CD4-positive, alpha-beta T cell treated with Interferon gamma for 1 hour (primary cell): ENCODE results near the gene ADCY9.
"Not testable (repeated sequence)": the region's sequence is repeated elsewhere in the genome, so short reads cannot be mapped to it uniquely, and the experiment has no call there.

Source experiments
- DNase-seq: peaks from one replicate; pipeline ENCODE4 v3.0.0-alpha.2; 2020

The ADCY9 gene

GRCh38 chr16:4064950-4065352 lies 51.3 kb downstream of the ADCY9 start:
- no peak for DNase-seq

DNA sequence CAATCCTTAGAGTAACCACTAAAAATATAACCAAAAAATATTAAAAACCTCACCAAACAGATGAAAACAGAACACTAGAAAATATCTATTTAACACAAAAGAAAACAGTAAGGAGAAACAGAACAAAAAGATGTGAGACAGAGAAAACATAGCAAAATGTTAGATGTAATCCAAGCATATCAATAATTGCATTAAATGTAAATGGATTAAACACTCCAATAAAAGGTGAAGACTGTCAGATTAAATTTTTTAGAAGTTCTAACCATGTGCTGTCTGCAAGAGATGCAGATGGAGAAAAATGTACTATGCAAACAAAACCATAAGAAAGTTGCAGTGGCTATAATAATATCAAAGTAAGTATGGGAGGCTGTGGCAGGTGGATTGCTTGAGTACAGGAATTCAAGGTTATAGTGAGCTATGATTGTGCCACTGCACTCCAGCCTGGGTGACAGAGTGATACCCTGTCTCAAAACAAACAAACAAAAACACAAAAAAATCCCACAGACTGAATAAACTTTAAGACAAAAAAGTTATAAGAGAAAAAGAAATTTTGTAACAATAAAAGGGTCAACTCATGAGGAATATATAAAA lies 53.9 kb downstream of the ADCY9 start:
- DNase-seq, result no peak

DNA sequence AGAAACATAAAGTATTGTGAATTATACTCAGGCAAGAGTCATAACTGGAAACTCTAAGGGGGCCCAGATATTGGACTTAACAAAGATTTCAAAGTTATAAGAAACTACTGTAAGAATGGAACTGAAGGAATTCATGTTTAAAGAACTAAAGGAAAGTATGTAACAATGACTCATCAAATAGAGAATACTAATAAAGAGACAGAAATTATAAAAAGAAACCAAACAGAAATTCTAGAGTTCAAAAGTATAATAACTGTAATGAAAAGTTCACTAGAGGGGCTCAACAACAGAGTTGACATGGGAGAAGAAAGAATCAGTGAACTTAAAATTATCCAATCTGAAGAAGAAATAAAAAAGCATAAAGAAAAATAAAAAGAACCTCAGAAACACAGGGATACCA lies 55.4 kb downstream of the ADCY9 start:
- no peak for DNase-seq

DNA sequence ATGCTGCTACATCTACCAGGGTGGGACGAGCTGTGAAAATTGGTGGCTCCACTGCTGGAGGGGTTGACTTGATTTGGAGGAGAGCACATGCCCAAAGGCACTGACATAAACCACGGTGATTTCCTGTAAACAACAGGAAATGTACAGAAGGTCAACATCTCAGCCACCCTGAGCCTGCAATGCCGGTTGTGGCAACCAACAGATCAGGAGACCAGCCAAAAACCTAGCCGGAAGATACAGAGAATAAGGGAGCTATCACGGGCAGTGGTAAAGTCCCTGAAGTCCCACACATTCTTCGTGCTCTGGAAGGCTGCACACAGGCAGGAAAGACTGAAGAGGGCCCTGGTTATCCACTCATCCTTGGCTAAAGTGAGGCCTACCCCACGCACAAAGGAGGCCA lies 56.2 kb downstream of the ADCY9 start:
- no peak for DNase-seq

- DNase-seq, result no peak
Observed at GRCh38 chr16:4058386-4058785, 57.9 kb downstream of the ADCY9 start.

- DNase-seq, result no peak
Observed at GRCh38 chr16:4057439-4057877, 58.8 kb downstream of the ADCY9 start.

DNA sequence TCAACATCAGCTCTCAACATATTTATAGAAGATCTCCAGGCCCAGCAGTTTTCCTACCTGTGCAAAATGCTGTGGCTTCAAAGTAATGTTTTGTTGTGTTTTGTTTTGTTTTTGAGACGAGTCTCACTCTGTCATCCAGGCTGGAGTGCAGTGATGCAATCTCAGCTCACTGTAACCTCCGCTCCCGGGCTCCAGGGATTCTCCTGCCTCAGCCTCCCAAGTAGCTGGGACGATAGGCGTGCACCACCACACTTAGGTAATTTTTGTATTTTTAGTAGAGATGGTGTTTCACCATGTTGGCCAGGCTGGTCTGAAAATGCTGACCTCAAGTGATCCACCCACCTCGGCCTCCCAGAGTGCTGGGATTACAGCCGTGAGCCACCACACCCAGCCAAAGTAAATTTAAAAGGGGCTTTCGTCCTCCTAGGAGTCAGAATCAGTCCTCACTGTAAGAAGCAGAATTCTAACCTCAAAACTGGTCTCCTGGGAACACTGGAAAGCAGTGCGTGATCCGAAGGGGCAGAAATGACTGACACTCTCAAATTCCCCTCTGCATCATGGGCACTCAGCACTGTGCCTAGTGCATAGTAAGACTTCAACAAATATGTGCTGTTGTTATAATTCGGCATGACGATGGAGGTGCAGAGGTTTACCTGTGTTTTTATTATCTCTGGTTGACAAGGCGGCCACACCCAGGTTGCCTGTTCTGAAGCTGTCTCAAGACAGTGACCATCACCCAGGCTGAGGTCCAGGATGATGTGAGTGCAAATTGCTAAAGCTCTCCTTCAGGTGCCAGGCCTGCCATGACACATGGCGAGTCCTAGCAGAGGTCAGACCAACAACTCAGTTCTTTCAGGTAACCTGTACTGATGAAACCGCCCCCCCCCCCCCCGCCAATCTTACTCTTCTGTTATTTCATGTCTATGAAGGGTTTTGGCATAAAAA lies 59.8 kb downstream of the ADCY9 start:
- no peak for DNase-seq

GRCh38 chr16:4055748-4056147 lies 60.5 kb downstream of the ADCY9 start:
- DNase-seq, result no peak

GRCh38 chr16:4053301-4053845 lies 62.9 kb downstream of the ADCY9 start:
- no peak for DNase-seq

DNA sequence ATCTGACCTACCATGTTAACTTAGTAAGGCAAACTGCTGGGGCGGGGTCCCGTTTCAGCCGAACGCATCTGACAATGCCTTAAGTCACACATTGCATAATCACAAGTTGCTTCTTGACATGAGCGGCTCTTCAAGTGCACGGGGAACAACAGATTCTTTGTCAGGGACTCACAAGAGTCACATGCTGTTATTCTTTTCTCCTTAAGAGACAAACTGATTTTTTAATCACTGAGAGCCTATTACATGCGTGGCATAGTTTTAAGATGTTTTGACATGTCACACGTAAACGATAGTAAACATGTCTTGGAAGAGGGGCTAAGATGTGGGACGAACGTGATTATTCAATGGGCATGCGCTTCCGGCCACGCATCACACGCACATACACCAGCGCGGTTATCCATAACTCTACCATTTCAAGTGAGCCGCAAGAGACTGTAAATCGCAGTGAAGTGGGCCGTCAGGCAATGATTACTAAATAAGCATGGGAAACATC lies 63.4 kb downstream of the ADCY9 start:
- DNase-seq, result peak; percentile 21

DNA sequence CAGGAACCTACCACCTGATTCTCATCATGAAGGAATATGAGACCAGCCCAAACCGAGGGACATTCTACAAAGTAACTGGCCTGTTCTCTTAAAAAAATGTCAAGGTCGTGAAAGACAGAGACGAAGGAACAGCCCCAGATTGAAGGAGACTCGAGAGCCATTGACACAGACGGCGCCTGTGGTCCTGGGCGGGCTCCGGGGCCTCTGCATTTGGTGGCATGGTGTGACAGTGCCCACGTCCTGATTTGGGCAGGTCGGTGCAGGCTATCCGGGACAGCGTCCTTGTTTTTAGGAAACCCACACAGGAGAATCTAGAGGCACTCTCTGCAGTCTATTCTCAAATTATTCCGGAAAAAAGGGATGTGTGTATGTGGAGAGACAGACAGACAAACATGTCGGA lies 64.1 kb downstream of the ADCY9 start:
- DNase-seq, result no peak

- DNase-seq, result no peak
Observed at GRCh38 chr16:4051591-4051990, 64.7 kb downstream of the ADCY9 start.

- DNase-seq, result no peak
Observed at GRCh38 chr16:4049031-4049430, 67.2 kb downstream of the ADCY9 start.

DNA sequence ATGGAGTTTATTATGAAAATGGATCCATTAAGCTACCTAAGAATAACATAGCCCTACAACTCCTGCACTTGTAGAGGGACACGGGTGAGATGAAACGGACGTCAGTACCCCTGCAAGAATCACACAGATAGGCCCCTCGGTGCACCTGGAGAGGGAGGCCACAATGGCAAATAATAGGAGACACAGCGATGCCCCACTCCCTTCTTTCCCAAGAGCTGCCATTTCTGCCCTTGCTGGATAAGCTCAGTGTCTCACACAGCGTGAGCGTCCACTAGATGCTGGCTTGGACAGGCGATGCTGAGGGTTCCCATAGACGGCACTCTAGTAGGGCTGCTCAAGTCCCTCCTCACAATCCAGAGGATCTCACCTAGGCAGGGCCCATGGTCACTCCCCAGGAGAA lies 67.8 kb downstream of the ADCY9 start:
- DNase-seq, result no peak

GRCh38 chr16:4046221-4046620 lies 70.0 kb downstream of the ADCY9 start:
- no peak for DNase-seq

GRCh38 chr16:4045561-4045960 lies 70.7 kb downstream of the ADCY9 start:
- not testable (repeated sequence) for DNase-seq

DNA sequence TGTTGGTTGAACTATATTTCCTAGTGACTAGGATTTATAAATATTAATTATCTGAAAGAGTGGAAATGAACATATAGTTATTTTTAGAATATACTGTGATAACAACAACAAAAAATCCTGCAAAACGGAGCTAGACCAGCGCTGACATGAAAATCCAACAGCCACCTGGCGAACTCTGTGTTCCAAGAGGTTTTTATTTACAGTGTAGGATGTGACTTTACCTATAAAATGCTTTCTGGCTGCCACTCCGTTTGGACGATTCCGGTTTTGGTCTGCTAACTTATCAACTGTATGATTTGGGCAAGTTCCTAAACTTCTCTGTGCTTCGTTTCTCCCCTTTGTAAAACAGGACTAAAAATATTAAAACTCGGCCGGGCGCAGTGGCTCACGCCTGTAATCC lies 73.7 kb downstream of the ADCY9 start:
- no peak for DNase-seq

DNA sequence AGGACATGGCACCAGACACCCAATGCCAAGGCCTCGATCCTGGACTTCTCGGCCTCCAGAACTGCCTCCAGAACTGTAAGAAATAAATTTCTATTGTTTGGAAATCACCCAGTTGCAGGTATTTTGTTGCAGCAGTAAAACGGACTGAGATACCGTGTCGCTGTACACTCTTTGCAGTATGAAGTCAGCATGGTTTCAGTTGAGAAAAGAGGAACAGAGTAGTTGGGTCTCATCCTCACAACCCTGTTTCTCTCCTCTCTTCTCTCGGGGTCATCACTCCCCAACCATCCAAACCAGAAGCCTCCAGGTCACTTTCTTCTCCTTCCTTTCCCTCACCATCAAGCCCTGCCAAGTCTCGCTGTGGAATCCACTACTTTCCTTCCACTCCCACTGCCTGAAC lies 77.8 kb downstream of the ADCY9 start:
- DNase-seq, result no peak

- not testable (repeated sequence) for DNase-seq
Observed at GRCh38 chr16:4036952-4037351, 79.3 kb downstream of the ADCY9 start.

DNA sequence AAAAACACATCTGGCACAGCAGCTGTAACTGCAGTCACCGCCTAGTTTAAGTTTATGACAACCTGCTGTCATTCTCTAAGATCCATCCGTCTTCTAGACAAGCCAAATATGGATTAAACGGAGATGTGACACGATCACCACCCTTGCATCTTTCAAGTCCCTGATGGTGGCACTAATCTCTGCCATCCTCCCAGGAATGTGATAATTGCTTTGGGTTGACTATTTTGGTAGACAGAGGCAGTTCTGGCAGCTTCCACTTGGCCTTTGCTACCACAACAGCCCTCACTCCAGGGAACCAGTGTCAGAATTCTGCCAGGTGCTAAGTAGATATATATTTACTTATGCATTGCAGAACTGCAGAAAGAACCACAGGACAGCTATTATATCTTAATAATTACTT lies 81.3 kb downstream of the ADCY9 start:
- DNase-seq, result no peak

- DNase-seq, result no peak
Observed at GRCh38 chr16:4033951-4034350, 82.3 kb downstream of the ADCY9 start.

DNA sequence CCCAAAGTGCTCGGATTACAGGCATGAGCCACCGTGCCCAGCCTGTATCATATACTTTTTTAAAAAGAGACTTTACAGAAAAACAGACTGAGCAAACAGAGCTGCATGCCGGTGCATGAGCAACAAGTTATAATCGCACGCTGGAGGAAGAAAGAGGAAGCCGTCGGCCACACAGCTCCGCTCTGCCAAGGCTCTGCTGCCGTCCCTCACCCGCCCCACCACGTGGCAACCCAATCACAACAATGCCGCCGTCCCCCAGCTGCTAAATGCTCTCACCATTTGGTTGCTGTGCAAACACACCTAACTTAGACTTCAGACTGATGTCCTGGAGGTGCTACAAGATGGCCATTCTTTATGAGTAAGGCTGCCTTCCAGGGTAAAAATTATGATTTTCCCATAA lies 83.5 kb downstream of the ADCY9 start:
- DNase-seq, result peak; percentile 39

DNA sequence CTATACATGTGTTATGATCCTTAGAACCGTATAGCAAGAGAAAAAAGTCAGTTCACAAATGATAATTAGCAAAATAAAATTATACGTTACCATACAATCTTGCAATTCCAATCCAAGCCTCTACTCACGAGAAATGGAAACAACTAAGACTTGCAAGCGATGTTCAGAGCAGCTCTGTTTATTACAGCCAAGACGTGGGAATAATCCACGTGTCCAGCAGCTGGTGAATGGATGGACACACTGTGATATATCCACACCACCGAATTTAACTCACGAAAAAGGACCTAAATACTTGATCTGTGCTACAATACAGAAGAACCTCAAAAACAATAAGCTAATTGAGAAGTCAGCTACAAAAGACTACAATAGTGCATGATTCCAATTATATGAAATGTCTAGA lies 88.1 kb downstream of the ADCY9 start:
- no peak for DNase-seq

DNA sequence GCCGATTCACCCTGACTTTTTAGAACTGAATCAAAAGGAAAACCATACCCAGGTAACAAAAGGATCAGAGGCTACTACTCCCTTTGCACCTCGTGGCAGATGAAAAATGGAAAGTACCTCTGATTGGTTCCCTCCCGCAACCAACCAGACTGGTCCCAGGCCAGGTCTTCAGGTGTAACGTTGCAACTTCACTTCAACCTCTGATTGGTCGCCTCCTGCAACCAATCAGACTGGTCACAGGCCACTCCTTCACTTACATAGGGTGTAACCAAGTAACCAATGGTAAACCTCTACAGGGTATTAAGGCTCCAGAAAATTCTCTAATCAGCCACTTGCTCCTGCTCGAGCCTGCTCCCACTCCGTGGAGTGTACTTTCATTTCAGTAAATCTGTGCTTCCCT lies 89.4 kb downstream of the ADCY9 start:
- no peak for DNase-seq
